T-helper 2 cell treated with Interferon-gamma antibody and Interleukin-4, amounts not matched to agents 5 μg/mL and 100 μg/mL, for 36 hours (primary cell): Measurements from ENCODE around the gene CTDSP1.

Source experiments
- DNase-seq: peaks from one replicate; pipeline ENCODE4 v3.0.0; 2021; ENCODE audit warnings: low spot score
- H3K27ac Mint-ChIP-seq: one replicate; pipeline ENCODE4 v1.8.0; 2021; ENCODE audit warnings: mild to moderate bottlenecking, mixed read lengths
- H3K27me3 Mint-ChIP-seq: one replicate; pipeline ENCODE4 v1.8.0; 2021; ENCODE audit warnings: low read depth, mixed read lengths
- H3K36me3 Mint-ChIP-seq: one replicate; pipeline ENCODE4 v1.8.0; 2021; ENCODE audit warnings: low read depth, mixed read lengths
- H3K4me1 Mint-ChIP-seq: one replicate; pipeline ENCODE4 v1.8.0; 2021; ENCODE audit warnings: low read depth, mixed read lengths
- H3K4me3 Mint-ChIP-seq: one replicate; pipeline ENCODE4 v1.8.0; 2022; ENCODE audit warnings: mild to moderate bottlenecking, moderate library complexity, mixed read lengths
- H3K9me3 Mint-ChIP-seq: one replicate; pipeline ENCODE4 v1.8.0; 2021; ENCODE audit warnings: mixed read lengths

CTDSP1 gene, protein sequence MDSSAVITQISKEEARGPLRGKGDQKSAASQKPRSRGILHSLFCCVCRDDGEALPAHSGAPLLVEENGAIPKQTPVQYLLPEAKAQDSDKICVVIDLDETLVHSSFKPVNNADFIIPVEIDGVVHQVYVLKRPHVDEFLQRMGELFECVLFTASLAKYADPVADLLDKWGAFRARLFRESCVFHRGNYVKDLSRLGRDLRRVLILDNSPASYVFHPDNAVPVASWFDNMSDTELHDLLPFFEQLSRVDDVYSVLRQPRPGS

GRCh38 chr2:218399391-218400166 is at the start of gene CTDSP1:
TSS of gene CTDSP1 (plus strand) at chr2:218399868. CDS start at chr2:218400091, 223 bp downstream.
- H3K36me3 Mint-ChIP-seq = peaks cover 28% of the 10 kb centered on the region
- H3K4me1 Mint-ChIP-seq = peaks cover 34% of the 10 kb centered on the region
- no peaks in the 10 kb centered on the region for H3K27me3 Mint-ChIP-seq

DNA sequence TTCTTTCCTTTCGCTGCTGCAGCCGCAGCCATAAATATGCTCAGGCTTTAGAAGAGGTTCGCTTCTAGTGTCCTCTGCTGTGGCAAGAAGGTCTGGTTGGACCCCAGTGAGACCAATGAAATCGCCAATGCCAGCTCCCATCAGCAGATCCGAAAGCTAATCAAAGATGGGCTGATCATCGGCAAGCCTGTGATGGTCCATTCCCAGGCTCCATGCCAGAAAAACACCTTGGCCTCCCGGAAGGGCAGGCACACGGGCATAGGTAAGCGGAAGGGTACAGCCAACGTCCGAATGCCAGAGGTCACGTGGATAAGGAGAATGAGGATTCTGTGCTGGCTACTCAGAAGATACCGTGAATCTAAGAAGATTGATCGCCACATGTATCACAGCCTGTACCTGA is 45.6 kb upstream of the CTDSP1 start:
- H3K4me3 Mint-ChIP-seq = no peak overlapping the region
- no peak overlapping the region for H3K27ac Mint-ChIP-seq
- peaks cover 1% of the 10 kb centered on the region for H3K4me1 Mint-ChIP-seq
- H3K36me3 Mint-ChIP-seq = no peaks in the 10 kb centered on the region
- H3K27me3 Mint-ChIP-seq = peaks cover 4% of the 10 kb centered on the region
- no peak for DNase-seq
- peaks cover 10% of the 10 kb centered on the region for H3K9me3 Mint-ChIP-seq

More at GRCh38 chr2:218399391-218400166, at the start of gene CTDSP1:
- peak; percentile 94 for DNase-seq
- Mint-ChIP-seq H3K9me3 (no peaks in the 10 kb centered on the region), H3K27ac (peak within 1 kb of the TSS; percentile 93), H3K4me3 (peak within 1 kb of the TSS; percentile 96)

DNA sequence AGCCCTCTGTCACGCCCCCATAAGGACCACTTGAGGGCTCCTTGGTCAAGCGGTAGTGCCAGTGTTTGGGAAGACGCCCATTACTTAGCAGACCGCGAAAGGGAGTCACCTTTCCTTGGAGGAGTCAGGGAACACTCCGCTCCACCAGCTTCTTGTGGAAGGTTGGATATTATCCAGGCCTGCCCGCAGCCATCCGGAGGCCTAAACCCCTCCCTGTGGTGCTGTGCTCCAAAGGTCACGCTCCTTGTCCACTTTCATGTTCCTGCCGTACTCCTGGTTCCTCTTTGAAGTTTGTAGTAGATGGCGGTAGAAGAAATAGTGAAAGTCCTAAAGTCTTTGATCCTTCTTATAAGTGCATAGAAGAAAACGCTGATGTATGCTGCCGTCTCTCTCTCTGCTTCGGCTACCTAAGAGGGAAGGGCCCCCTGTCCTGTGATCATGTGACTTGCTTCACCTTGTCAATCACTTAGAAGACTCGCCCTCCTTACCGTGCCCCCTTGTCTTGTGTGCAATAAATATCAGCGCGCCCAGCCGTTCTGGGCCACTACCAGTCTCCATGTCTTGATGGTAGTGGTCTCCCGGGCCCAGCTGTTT is 44.7 kb upstream of the CTDSP1 start:
- no peak overlapping the region for H3K27ac Mint-ChIP-seq
- peaks cover 7% of the 10 kb centered on the region for H3K9me3 Mint-ChIP-seq
- no peak for DNase-seq
- peaks cover 1% of the 10 kb centered on the region for H3K4me1 Mint-ChIP-seq
- no peaks in the 10 kb centered on the region for H3K36me3 Mint-ChIP-seq
- H3K4me3 Mint-ChIP-seq = no peak overlapping the region
- peaks cover 4% of the 10 kb centered on the region for H3K27me3 Mint-ChIP-seq

- Mint-ChIP-seq H3K4me1 (peaks cover 1% of the 10 kb centered on the region), H3K27ac (no peak overlapping the region), H3K4me3 (no peak overlapping the region), H3K36me3 (no peaks in the 10 kb centered on the region), H3K27me3 (no peaks in the 10 kb centered on the region), H3K9me3 (no peaks in the 10 kb centered on the region)
- no peak for DNase-seq
Measured at GRCh38 chr2:218357236-218358177, 42.2 kb upstream of the CTDSP1 start.

DNA sequence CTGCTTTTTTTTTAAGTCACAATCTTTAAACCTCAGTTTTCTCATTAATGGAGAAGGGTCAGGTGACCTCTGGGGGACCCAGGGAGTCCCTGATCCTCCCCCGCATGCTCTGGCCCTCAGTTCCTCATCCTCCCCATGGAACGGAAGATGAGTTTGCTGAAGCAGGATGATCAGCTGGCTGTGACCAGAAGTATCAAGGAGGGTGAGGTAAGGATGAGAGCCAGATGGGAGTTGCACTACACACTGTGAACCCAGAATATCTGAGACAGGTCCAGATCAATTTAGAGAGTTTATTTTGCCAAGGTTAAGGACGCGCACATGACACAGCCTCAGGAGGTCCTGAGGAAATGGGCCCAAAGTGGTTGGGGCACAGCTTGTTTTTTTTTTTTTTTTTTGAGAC is 39.2 kb upstream of the CTDSP1 start:
- DNase-seq = no peak
- no peaks in the 10 kb centered on the region for H3K9me3 Mint-ChIP-seq
- H3K27ac Mint-ChIP-seq = no peak overlapping the region
- H3K27me3 Mint-ChIP-seq = peaks cover 3% of the 10 kb centered on the region
- no peak overlapping the region for H3K4me3 Mint-ChIP-seq
- no peaks in the 10 kb centered on the region for H3K36me3 Mint-ChIP-seq
- H3K4me1 Mint-ChIP-seq = peaks cover 6% of the 10 kb centered on the region

- Mint-ChIP-seq H3K27me3 (peaks cover 3% of the 10 kb centered on the region), H3K27ac (no peak overlapping the region), H3K4me1 (peaks cover 12% of the 10 kb centered on the region), H3K36me3 (no peaks in the 10 kb centered on the region), H3K9me3 (no peaks in the 10 kb centered on the region), H3K4me3 (no peak overlapping the region)
- no peak for DNase-seq
Measured at GRCh38 chr2:218362606-218363005, 37.1 kb upstream of the CTDSP1 start.

GRCh38 chr2:218363736-218364135 is 35.9 kb upstream of the CTDSP1 start:
- Mint-ChIP-seq H3K27ac (no peak overlapping the region), H3K27me3 (peaks cover 3% of the 10 kb centered on the region), H3K36me3 (no peaks in the 10 kb centered on the region), H3K4me3 (no peak overlapping the region), H3K9me3 (no peaks in the 10 kb centered on the region), H3K4me1 (peaks cover 17% of the 10 kb centered on the region)
- no peak for DNase-seq

DNA sequence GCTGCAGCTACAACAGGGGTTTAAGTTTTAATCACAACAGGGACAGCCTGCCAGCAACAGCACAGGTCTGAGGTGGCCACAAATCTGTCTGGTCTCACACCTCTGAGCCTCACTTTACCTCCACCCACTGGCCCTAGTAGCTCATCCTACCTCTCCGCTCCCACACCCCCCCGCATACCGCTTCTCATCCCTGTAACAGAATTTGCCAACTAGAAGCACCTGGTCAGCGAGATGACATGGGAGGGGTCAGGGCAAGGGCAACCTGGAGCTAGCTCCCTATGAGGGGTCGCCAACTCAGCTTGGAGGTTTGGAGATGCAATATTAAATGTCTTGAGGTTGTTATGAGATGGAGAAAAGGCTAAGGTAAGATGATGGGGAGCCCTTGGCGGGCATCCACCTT is 35.5 kb upstream of the CTDSP1 start:
- no peak for DNase-seq
- H3K27ac Mint-ChIP-seq = no peak overlapping the region

GRCh38 chr2:218366621-218367414 is 32.9 kb upstream of the CTDSP1 start:
- Mint-ChIP-seq H3K4me1 (peaks cover 29% of the 10 kb centered on the region), H3K9me3 (no peaks in the 10 kb centered on the region), H3K4me3 (peak overlapping the region; percentile 69), H3K27me3 (peaks cover 12% of the 10 kb centered on the region), H3K36me3 (no peaks in the 10 kb centered on the region), H3K27ac (peak overlapping the region; percentile 63)
- no peak for DNase-seq

More for the DNA sequence above, 35.5 kb upstream of the CTDSP1 start:
- peaks cover 3% of the 10 kb centered on the region for H3K27me3 Mint-ChIP-seq
- H3K4me1 Mint-ChIP-seq = peaks cover 20% of the 10 kb centered on the region
- no peaks in the 10 kb centered on the region for H3K36me3 Mint-ChIP-seq
- no peak overlapping the region for H3K4me3 Mint-ChIP-seq
- no peaks in the 10 kb centered on the region for H3K9me3 Mint-ChIP-seq

GRCh38 chr2:218367415-218368149 is 32.1 kb upstream of the CTDSP1 start:
- no peaks in the 10 kb centered on the region for H3K36me3 Mint-ChIP-seq
- H3K9me3 Mint-ChIP-seq = no peaks in the 10 kb centered on the region
- peak; percentile 83 for DNase-seq
- peak overlapping the region; percentile 84 for H3K27ac Mint-ChIP-seq
- H3K4me1 Mint-ChIP-seq = peaks cover 29% of the 10 kb centered on the region
- H3K27me3 Mint-ChIP-seq = peaks cover 12% of the 10 kb centered on the region
- peak overlapping the region; percentile 69 for H3K4me3 Mint-ChIP-seq

- H3K27ac Mint-ChIP-seq = peak overlapping the region; percentile 84
- H3K27me3 Mint-ChIP-seq = peaks cover 12% of the 10 kb centered on the region
- H3K4me3 Mint-ChIP-seq = peak overlapping the region; percentile 69
- no peaks in the 10 kb centered on the region for H3K36me3 Mint-ChIP-seq
- no peak for DNase-seq
- peaks cover 27% of the 10 kb centered on the region for H3K4me1 Mint-ChIP-seq
- no peaks in the 10 kb centered on the region for H3K9me3 Mint-ChIP-seq
Measured at GRCh38 chr2:218368150-218368528, 31.5 kb upstream of the CTDSP1 start.

- H3K4me3 Mint-ChIP-seq = peak overlapping the region; percentile 69
- DNase-seq = no peak
Measured at GRCh38 chr2:218368621-218369153, 31.0 kb upstream of the CTDSP1 start.

More at GRCh38 chr2:218368621-218369153, 31.0 kb upstream of the CTDSP1 start:
- Mint-ChIP-seq H3K27ac (no peak overlapping the region), H3K9me3 (no peaks in the 10 kb centered on the region), H3K4me1 (peaks cover 27% of the 10 kb centered on the region), H3K27me3 (peaks cover 12% of the 10 kb centered on the region), H3K36me3 (no peaks in the 10 kb centered on the region)
